GM18867 (cell line): Measurements from ENCODE around the gene PRDM11.

ENCODE experiments used
- ATAC-seq: cut with Tn5 transposase; IDR thresholded peaks from one replicate; pipeline ENCODE4 v1.9.1; 2021; ENCODE audit warnings: mild to moderate bottlenecking, moderate library complexity; ENCODE audit not compliant: unreplicated experiment

The PRDM11 gene

GRCh38 chr11:45174168-45174835 lies 27.9 kb downstream of the PRDM11 start:
- no peak for ATAC-seq

GRCh38 chr11:45174963-45175362 lies 28.5 kb downstream of the PRDM11 start:
- ATAC-seq = no peak

GRCh38 chr11:45176996-45177395 lies 30.6 kb downstream of the PRDM11 start:
- ATAC-seq = no peak

- ATAC-seq = no peak
Measured at GRCh38 chr11:45178223-45178622, 31.8 kb downstream of the PRDM11 start.

GRCh38 chr11:45178890-45179671 lies 32.6 kb downstream of the PRDM11 start:
- no peak for ATAC-seq

GRCh38 chr11:45179686-45180178 lies 33.3 kb downstream of the PRDM11 start:
- no peak for ATAC-seq

GRCh38 chr11:45180179-45180847 lies 33.9 kb downstream of the PRDM11 start:
- no peak for ATAC-seq

GRCh38 chr11:45180848-45181192 lies 34.4 kb downstream of the PRDM11 start:
- ATAC-seq = no peak

GRCh38 chr11:45181193-45181888 lies 34.9 kb downstream of the PRDM11 start:
- ATAC-seq = no peak

- no peak for ATAC-seq
Measured at GRCh38 chr11:45181889-45182550, 35.6 kb downstream of the PRDM11 start.

- no peak for ATAC-seq
Measured at GRCh38 chr11:45182902-45183301, 36.5 kb downstream of the PRDM11 start.

GRCh38 chr11:45184640-45185039 lies 38.2 kb downstream of the PRDM11 start:
- ATAC-seq = no peak

- no peak for ATAC-seq
Measured at GRCh38 chr11:45185228-45185729, 38.8 kb downstream of the PRDM11 start.

GRCh38 chr11:45187375-45187774 lies 40.9 kb downstream of the PRDM11 start:
- ATAC-seq = no peak

- ATAC-seq = no peak
Measured at GRCh38 chr11:45188127-45188526, 41.7 kb downstream of the PRDM11 start.

GRCh38 chr11:45189230-45189629 lies 42.8 kb downstream of the PRDM11 start:
- no peak for ATAC-seq

- ATAC-seq = no peak
Measured at GRCh38 chr11:45193695-45194094, 47.3 kb downstream of the PRDM11 start.

- ATAC-seq = no peak
Measured at GRCh38 chr11:45204761-45205160, 58.3 kb downstream of the PRDM11 start.

- no peak for ATAC-seq
Measured at GRCh38 chr11:45205978-45206377, 59.5 kb downstream of the PRDM11 start.

- no peak for ATAC-seq
Measured at GRCh38 chr11:45208135-45208534, 61.7 kb downstream of the PRDM11 start.
